ENCODE measurements around the gene AKAP6. TPM values are rescaled to one million over a fixed set of nuclear protein-coding genes. Genes with fewer than 3 reads are reported as not detected.

The AKAP6 gene
- total and polyA plus RNA-seq, 2 experiments from 2014 or later, result 0.38 to 0.42 TPM

DNA sequence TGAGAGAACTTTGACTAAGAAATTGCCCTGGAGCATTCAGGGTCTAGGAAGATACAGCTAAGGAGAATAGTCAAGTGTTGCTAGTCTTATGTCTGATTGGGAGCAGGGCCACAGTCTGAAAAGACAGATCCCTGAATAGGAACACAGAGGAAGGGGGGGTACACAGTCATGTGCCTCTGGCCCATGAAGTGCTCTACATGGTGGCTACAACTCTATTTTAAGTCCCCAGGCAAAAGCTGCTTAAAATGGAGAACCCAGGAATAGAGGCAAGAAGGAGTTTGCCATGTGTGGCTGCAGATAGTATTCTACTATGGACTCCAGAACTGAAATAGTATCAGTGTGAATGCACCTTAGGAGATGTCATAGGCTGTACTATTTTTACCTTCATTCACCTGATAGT lies 491.6 kb downstream of the AKAP6 start (continued):
- TF ChIP-seq, protein P1, sequence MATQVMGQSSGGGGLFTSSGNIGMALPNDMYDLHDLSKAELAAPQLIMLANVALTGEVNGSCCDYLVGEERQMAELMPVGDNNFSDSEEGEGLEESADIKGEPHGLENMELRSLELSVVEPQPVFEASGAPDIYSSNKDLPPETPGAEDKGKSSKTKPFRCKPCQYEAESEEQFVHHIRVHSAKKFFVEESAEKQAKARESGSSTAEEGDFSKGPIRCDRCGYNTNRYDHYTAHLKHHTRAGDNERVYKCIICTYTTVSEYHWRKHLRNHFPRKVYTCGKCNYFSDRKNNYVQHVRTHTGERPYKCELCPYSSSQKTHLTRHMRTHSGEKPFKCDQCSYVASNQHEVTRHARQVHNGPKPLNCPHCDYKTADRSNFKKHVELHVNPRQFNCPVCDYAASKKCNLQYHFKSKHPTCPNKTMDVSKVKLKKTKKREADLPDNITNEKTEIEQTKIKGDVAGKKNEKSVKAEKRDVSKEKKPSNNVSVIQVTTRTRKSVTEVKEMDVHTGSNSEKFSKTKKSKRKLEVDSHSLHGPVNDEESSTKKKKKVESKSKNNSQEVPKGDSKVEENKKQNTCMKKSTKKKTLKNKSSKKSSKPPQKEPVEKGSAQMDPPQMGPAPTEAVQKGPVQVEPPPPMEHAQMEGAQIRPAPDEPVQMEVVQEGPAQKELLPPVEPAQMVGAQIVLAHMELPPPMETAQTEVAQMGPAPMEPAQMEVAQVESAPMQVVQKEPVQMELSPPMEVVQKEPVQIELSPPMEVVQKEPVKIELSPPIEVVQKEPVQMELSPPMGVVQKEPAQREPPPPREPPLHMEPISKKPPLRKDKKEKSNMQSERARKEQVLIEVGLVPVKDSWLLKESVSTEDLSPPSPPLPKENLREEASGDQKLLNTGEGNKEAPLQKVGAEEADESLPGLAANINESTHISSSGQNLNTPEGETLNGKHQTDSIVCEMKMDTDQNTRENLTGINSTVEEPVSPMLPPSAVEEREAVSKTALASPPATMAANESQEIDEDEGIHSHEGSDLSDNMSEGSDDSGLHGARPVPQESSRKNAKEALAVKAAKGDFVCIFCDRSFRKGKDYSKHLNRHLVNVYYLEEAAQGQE (IDR thresholded peaks at IDR 0.05; ENCODE audit: unreplicated experiment), result no peak
- TF ChIP-seq ZNF331 (CRISPR knock-in tag; IDR thresholded peaks at IDR 0.05; ENCODE audit: low read depth) (no peak), STAT1 (IDR thresholded peaks at IDR 0.05; ENCODE audit: unreplicated experiment) (no peak), EZH2 (IDR thresholded peaks at IDR 0.05; ENCODE audit: low read depth, unreplicated experiment) (no peak), CREB1 (CRISPR knock-in tag; IDR thresholded peaks at IDR 0.05; ENCODE audit: low read depth) (no peak), CTCF (conservative IDR thresholded peaks at IDR 0.05; ENCODE audit: low read depth in 2 of 2) (no peak)

GRCh38 chr14:32821964-32822653 lies 493.0 kb downstream of the AKAP6 start:
- ATAC-seq, result no peak

More at GRCh38 chr14:32821964-32822653, 493.0 kb downstream of the AKAP6 start:
- TF ChIP-seq POLR2AphosphoS5 (IDR thresholded peaks at IDR 0.05; ENCODE audit: low read depth) (no peak), ETS1 (IDR thresholded peaks at IDR 0.05) (no peak), NANOG (IDR thresholded peaks at IDR 0.05; ENCODE audit: borderline replicate concordance) (no peak), CTCF (conservative IDR thresholded peaks at IDR 0.05; ENCODE audit: low read depth in 2 of 2) (no peak)
- peaks cover 7% of the 10 kb centered on the region; the same call in 1 of the 2 replicates for H3K9me2 ChIP-seq (ENCODE audit: insufficient read depth)
- no peak for DNase-seq (ENCODE audit: low spot score)
- Mint-ChIP-seq H3K36me3 (ENCODE audit: low read depth) (no peaks in the 10 kb centered on the region), H3K27me3 (ENCODE audit: insufficient read depth, low read depth, poor library complexity) (peaks cover 2% of the 10 kb centered on the region), H3K27ac (no peak overlapping the region), H3K4me1 (no peaks in the 10 kb centered on the region; the same call in 2 of the 3 replicates), H3K4me3 (no peak overlapping the region), H3K9me3 (no peaks in the 10 kb centered on the region)
- H3K36me3 ChIP-seq (ENCODE audit: insufficient read depth), result no peaks in the 10 kb centered on the region
- no peak overlapping the region for H2AFZ ChIP-seq
- no peak overlapping the region for H3K4me3 ChIP-seq
- no peaks in the 10 kb centered on the region; the same call in 1 of the 2 replicates for H3K4me1 ChIP-seq (ENCODE audit: insufficient read depth)
- H4K20me1 ChIP-seq (replicated peaks; ENCODE audit: insufficient read depth), result no peaks in the 10 kb centered on the region
- H3K27ac ChIP-seq (ENCODE audit: low read depth), result no peak overlapping the region
- H3K79me2 ChIP-seq (replicated peaks; ENCODE audit: insufficient read depth), result no peaks in the 10 kb centered on the region
- H3K4me2 ChIP-seq, result no peak overlapping the region
- H3K27me3 ChIP-seq (ENCODE audit: insufficient read depth), result no peaks in the 10 kb centered on the region
- H3F3A ChIP-seq (replicated peaks; ENCODE audit: low read depth), result no peaks in the 10 kb centered on the region

All from GM23338 (cell line).